Measurements from ENCODE around the gene ERICH6. TPM values are rescaled to one million over a fixed set of nuclear protein-coding genes. Genes with fewer than 3 reads are reported as not detected.

ERICH6 gene
- total RNA-seq, 3 donors from 2014 or later (not counting 1 experiment from before 2014, with no cell fraction given), result 0.35 to 3.7 (median 3.6) TPM

GRCh38 chr3:150613034-150613433 is 90.7 kb downstream of the ERICH6 start:
- no peaks in the 10 kb centered on the region for H3K9me3 ChIP-seq (ENCODE audit: control insufficient read depth, insufficient read depth, low read length)
- no peak overlapping the region for H3K4me3 ChIP-seq (ENCODE audit: low read length)
- no peaks in the 10 kb centered on the region for H3K27me3 ChIP-seq (ENCODE audit: control insufficient read depth, insufficient read depth, low read length)
- no peak overlapping the region for H3K4me3 Mint-ChIP-seq
- DNase-seq (no peak), ATAC-seq (no peak)
- H3K27ac Mint-ChIP-seq, result peak overlapping the region; percentile 1 to 79
- H3K9me3 Mint-ChIP-seq, result no peaks in the 10 kb centered on the region
- peaks cover 67 to 74% of the 10 kb centered on the region in 2 donors for H3K4me1 Mint-ChIP-seq
- TF ChIP-seq, protein P1, sequence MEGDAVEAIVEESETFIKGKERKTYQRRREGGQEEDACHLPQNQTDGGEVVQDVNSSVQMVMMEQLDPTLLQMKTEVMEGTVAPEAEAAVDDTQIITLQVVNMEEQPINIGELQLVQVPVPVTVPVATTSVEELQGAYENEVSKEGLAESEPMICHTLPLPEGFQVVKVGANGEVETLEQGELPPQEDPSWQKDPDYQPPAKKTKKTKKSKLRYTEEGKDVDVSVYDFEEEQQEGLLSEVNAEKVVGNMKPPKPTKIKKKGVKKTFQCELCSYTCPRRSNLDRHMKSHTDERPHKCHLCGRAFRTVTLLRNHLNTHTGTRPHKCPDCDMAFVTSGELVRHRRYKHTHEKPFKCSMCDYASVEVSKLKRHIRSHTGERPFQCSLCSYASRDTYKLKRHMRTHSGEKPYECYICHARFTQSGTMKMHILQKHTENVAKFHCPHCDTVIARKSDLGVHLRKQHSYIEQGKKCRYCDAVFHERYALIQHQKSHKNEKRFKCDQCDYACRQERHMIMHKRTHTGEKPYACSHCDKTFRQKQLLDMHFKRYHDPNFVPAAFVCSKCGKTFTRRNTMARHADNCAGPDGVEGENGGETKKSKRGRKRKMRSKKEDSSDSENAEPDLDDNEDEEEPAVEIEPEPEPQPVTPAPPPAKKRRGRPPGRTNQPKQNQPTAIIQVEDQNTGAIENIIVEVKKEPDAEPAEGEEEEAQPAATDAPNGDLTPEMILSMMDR (IDR thresholded peaks at IDR 0.05), result no peak
- H3K27me3 Mint-ChIP-seq (ENCODE audit: low read depth in 2 of 2), result no peaks in the 10 kb centered on the region
- no peaks in the 10 kb centered on the region for H3K36me3 Mint-ChIP-seq
- no peak overlapping the region for H3K27ac ChIP-seq (ENCODE audit: low read length)
- H3K36me3 ChIP-seq (ENCODE audit: control insufficient read depth, insufficient read depth, low read length), result peaks cover 9% of the 10 kb centered on the region
- WGBS (ENCODE audit: insufficient coverage), result 90% methylated on average over 1 of the region's 2 CpGs
- intact Hi-C loops (cut with micrococcal nuclease), result no loop called here
- H3K4me1 ChIP-seq (ENCODE audit: control insufficient read depth, insufficient read depth, low read length), result peaks cover 18% of the 10 kb centered on the region

DNA sequence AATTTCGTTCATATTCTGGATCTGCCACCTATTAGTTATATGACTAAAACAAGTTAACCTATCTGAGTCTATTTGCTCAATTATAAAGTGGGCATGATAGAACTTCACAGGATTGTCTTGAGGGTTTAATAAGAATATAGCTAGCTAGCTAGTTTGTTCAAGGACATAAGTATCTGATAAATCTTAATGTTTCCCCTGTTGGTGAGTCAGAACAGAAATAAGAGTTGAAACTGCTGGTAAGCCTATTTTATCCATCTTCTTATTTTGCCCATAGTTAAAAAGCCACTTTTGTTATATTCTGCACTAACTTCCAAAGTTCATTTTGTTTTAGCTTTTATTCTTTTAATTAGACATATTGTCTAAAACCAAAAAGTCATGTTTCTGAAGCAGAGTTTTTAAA is 91.2 kb downstream of the ERICH6 start:
- no peaks in the 10 kb centered on the region for H3K27me3 Mint-ChIP-seq (ENCODE audit: low read depth in 2 of 2)
- DNase-seq, result no peak
- Histone ChIP-seq H3K27me3 (ENCODE audit: control insufficient read depth, insufficient read depth, low read length) (no peaks in the 10 kb centered on the region), H3K9me3 (ENCODE audit: control insufficient read depth, insufficient read depth, low read length) (no peaks in the 10 kb centered on the region), H3K4me1 (ENCODE audit: control insufficient read depth, insufficient read depth, low read length) (peaks cover 20% of the 10 kb centered on the region), H3K36me3 (ENCODE audit: control insufficient read depth, insufficient read depth, low read length) (peaks cover 9% of the 10 kb centered on the region), H3K4me3 (ENCODE audit: low read length) (no peak overlapping the region), H3K27ac (ENCODE audit: low read length) (no peak overlapping the region)
- H3K36me3 Mint-ChIP-seq, result no peaks in the 10 kb centered on the region
- TF ChIP-seq, protein P1 (IDR thresholded peaks at IDR 0.05), result no peak
- intact Hi-C loops (cut with micrococcal nuclease), result no loop called here
- ATAC-seq, result no peak
- no CpG with 5 or more reads among the region's 1 CpG for whole genome bisulfite sequencing (ENCODE audit: insufficient coverage)
- no peaks in the 10 kb centered on the region for H3K9me3 Mint-ChIP-seq
- H3K27ac Mint-ChIP-seq, result peak overlapping the region in 1 of 2 donors; percentile 79
- H3K4me3 Mint-ChIP-seq, result no peak overlapping the region
- H3K4me1 Mint-ChIP-seq, result peaks cover 70 to 77% of the 10 kb centered on the region in 2 donors

- no peak overlapping the region for H3K4me3 ChIP-seq (ENCODE audit: low read length)
- no peaks in the 10 kb centered on the region for H3K27me3 ChIP-seq (ENCODE audit: control insufficient read depth, insufficient read depth, low read length)
- Mint-ChIP-seq H3K27me3 (ENCODE audit: low read depth in 2 of 2) (no peaks in the 10 kb centered on the region), H3K36me3 (no peaks in the 10 kb centered on the region), H3K9me3 (no peaks in the 10 kb centered on the region), H3K4me1 (peaks cover 70 to 77% of the 10 kb centered on the region in 2 donors), H3K27ac (peak overlapping the region in 1 of 2 donors; percentile 88), H3K4me3 (no peak overlapping the region)
- 98% methylated on average over 34 of the region's 34 CpGs for WGBS (ENCODE audit: insufficient coverage)
- H3K4me1 ChIP-seq (ENCODE audit: control insufficient read depth, insufficient read depth, low read length), result peaks cover 24% of the 10 kb centered on the region
- TF ChIP-seq, protein P1 (IDR thresholded peaks at IDR 0.05), result no peak
- no peak for DNase-seq
- peaks cover 11% of the 10 kb centered on the region for H3K36me3 ChIP-seq (ENCODE audit: control insufficient read depth, insufficient read depth, low read length)
- ATAC-seq, result no peak
- no peak overlapping the region for H3K27ac ChIP-seq (ENCODE audit: low read length)
- no peaks in the 10 kb centered on the region for H3K9me3 ChIP-seq (ENCODE audit: control insufficient read depth, insufficient read depth, low read length)
- intact Hi-C loops (cut with micrococcal nuclease), result no loop called here
Measured at GRCh38 chr3:150611666-150612065, 92.1 kb downstream of the ERICH6 start.

- H3K27ac Mint-ChIP-seq, result peak overlapping the region; percentile 88 to 98
Measured at GRCh38 chr3:150610785-150611184, 92.9 kb downstream of the ERICH6 start.

More at GRCh38 chr3:150610785-150611184, 92.9 kb downstream of the ERICH6 start:
- H3K36me3 ChIP-seq (ENCODE audit: control insufficient read depth, insufficient read depth, low read length), result peaks cover 11% of the 10 kb centered on the region
- no peak for DNase-seq
- no peaks in the 10 kb centered on the region for H3K9me3 Mint-ChIP-seq
- no CpG with 5 or more reads among the region's 1 CpG for WGBS (ENCODE audit: insufficient coverage)
- intact Hi-C loops (cut with micrococcal nuclease), result no loop called here
- H3K4me1 Mint-ChIP-seq, result peaks cover 75 to 83% of the 10 kb centered on the region in 2 donors
- H3K4me3 ChIP-seq (ENCODE audit: low read length), result no peak overlapping the region
- no peaks in the 10 kb centered on the region for H3K27me3 Mint-ChIP-seq (ENCODE audit: low read depth in 2 of 2)
- no peaks in the 10 kb centered on the region for H3K27me3 ChIP-seq (ENCODE audit: control insufficient read depth, insufficient read depth, low read length)
- H3K4me3 Mint-ChIP-seq, result peak overlapping the region; percentile 55
- TF ChIP-seq, protein P1 (IDR thresholded peaks at IDR 0.05), result no peak
- no peak overlapping the region for H3K27ac ChIP-seq (ENCODE audit: low read length)
- no peak for ATAC-seq
- no peaks in the 10 kb centered on the region for H3K36me3 Mint-ChIP-seq
- H3K4me1 ChIP-seq (ENCODE audit: control insufficient read depth, insufficient read depth, low read length), result peaks cover 32% of the 10 kb centered on the region
- H3K9me3 ChIP-seq (ENCODE audit: control insufficient read depth, insufficient read depth, low read length), result no peaks in the 10 kb centered on the region

Data from natural killer cell (primary cell).